SK-N-SH treated with all-trans-retinoic acid at 6 μM for 48 hours (cell line): Measurements from ENCODE around the gene ARHGDIA.

Experiments used
- ARNTL ChIP-seq: fragments of 450-650 bp; formaldehyde crosslinking; IDR thresholded peaks from 2 replicates; pipeline ENCODE4 v1.5.0; 2020; ENCODE audit warnings: low read depth, mild to moderate bottlenecking, moderate library complexity, borderline replicate concordance
- TCF4 ChIP-seq: fragments of 250-450 bp; sonication (Bioruptor Pico); IDR thresholded peaks from 2 replicates; pipeline ENCODE4 v1.8.0; 2021; ENCODE audit warnings: mild to moderate bottlenecking, moderate library complexity, borderline replicate concordance
- ZC3H10 ChIP-seq: fragments of 250-450 bp; sonication (Bioruptor Pico); IDR thresholded peaks from 2 replicates; pipeline ENCODE4 v1.5.1; 2021; ENCODE audit warnings: mild to moderate bottlenecking, moderate library complexity
- ZFP3 ChIP-seq: fragments of 250-450 bp; sonication (Bioruptor Pico); IDR thresholded peaks from 2 replicates; pipeline ENCODE4 v1.5.0; 2020; ENCODE audit warnings: mild to moderate bottlenecking, moderate library complexity
- TF ChIP-seq, protein P1 (sequence below): fragments of 250-450 bp; sonication (Bioruptor Pico); IDR thresholded peaks from 2 replicates; pipeline ENCODE4 v1.5.0; 2020; ENCODE audit warnings: mild to moderate bottlenecking, moderate library complexity
- TF ChIP-seq, protein P2 (sequence below): fragments of 250-450 bp; sonication (Bioruptor Pico); IDR thresholded peaks from 2 replicates; pipeline ENCODE4 v1.5.1; 2021; ENCODE audit warnings: mild to moderate bottlenecking, moderate library complexity

DNA sequence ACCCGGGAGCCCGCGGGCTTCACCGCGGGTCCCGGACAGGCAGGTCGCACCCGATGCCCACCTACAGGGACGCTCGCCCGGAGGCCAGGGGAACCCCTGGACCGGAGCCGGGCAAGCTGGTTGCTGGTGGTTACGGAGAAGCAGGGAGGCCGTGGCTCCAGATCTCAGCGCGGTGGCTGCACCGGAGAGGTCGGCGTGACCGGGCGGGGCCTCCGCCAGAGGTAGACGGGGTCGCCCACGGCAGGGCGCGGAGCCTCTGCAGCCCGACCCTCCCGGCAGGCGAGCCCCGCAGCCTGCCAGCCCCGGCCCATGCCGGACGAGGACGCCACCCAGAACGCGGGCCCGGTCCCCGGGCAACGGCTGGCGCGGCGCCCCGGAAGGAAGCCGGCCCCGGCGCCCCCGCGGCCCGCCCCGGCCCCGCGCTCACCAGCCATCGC lies 39.7 kb upstream of the ARHGDIA start:
- TF ChIP-seq ZFP3 (CRISPR knock-in tag): no peak
- TF ChIP-seq, protein P1, sequence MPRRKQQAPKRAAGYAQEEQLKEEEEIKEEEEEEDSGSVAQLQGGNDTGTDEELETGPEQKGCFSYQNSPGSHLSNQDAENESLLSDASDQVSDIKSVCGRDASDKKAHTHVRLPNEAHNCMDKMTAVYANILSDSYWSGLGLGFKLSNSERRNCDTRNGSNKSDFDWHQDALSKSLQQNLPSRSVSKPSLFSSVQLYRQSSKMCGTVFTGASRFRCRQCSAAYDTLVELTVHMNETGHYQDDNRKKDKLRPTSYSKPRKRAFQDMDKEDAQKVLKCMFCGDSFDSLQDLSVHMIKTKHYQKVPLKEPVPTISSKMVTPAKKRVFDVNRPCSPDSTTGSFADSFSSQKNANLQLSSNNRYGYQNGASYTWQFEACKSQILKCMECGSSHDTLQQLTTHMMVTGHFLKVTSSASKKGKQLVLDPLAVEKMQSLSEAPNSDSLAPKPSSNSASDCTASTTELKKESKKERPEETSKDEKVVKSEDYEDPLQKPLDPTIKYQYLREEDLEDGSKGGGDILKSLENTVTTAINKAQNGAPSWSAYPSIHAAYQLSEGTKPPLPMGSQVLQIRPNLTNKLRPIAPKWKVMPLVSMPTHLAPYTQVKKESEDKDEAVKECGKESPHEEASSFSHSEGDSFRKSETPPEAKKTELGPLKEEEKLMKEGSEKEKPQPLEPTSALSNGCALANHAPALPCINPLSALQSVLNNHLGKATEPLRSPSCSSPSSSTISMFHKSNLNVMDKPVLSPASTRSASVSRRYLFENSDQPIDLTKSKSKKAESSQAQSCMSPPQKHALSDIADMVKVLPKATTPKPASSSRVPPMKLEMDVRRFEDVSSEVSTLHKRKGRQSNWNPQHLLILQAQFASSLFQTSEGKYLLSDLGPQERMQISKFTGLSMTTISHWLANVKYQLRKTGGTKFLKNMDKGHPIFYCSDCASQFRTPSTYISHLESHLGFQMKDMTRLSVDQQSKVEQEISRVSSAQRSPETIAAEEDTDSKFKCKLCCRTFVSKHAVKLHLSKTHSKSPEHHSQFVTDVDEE (CRISPR knock-in tag): no peak
- no peak for TF ChIP-seq ARNTL (CRISPR knock-in tag)
- no peak for TF ChIP-seq TCF4 (CRISPR knock-in tag)
- no peak for TF ChIP-seq ZC3H10 (CRISPR knock-in tag)
- TF ChIP-seq, protein P2, sequence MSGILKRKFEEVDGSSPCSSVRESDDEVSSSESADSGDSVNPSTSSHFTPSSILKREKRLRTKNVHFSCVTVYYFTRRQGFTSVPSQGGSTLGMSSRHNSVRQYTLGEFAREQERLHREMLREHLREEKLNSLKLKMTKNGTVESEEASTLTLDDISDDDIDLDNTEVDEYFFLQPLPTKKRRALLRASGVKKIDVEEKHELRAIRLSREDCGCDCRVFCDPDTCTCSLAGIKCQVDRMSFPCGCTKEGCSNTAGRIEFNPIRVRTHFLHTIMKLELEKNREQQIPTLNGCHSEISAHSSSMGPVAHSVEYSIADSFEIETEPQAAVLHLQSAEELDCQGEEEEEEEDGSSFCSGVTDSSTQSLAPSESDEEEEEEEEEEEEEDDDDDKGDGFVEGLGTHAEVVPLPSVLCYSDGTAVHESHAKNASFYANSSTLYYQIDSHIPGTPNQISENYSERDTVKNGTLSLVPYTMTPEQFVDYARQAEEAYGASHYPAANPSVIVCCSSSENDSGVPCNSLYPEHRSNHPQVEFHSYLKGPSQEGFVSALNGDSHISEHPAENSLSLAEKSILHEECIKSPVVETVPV (CRISPR knock-in tag): no peak
